Left ventricle myocardium inferior (tissue), 1 donor: ENCODE results near the gene GIMAP4. TPM values are rescaled to one million over a fixed set of nuclear protein-coding genes. Genes with fewer than 3 reads are reported as not detected.
A peak's percentile ranks its signal among the peaks of the same experiment; 100 is the strongest.

ENCODE experiments used
- DNase-seq: peaks from one replicate; pipeline ENCODE4 v3.0.0-alpha.2; 2020
- H3K27ac ChIP-seq: fragments of 200-600 bp; replicated peaks from 2 replicates; pipeline ENCODE4 v1.8.0; 2021
- H3K27me3 ChIP-seq: fragments of 200-600 bp; 2 replicates; pipeline ENCODE4 v1.8.0; 2021; ENCODE audit warnings: low read depth
- H3K36me3 ChIP-seq: fragments of 200-600 bp; 2 replicates; pipeline ENCODE4 v1.8.0; 2021
- H3K4me1 ChIP-seq: fragments of 200-600 bp; 2 replicates; pipeline ENCODE4 v1.8.0; 2021
- H3K4me3 ChIP-seq: fragments of 200-600 bp; 2 replicates; pipeline ENCODE4 v1.8.0; 2021; ENCODE audit warnings: mild to moderate bottlenecking, moderate library complexity
- H3K9me3 ChIP-seq: fragments of 200-600 bp; replicated peaks from 2 replicates; pipeline ENCODE4 v1.8.0; 2021
- CTCF ChIP-seq: fragments of 200-600 bp; IDR thresholded peaks from 2 replicates; pipeline ENCODE4 v1.8.0; 2021; ENCODE audit warnings: antibody characterized with exemption, mild to moderate bottlenecking, borderline replicate concordance
- intact Hi-C: fragments of 100-400 bp; cut with micrococcal nuclease; formaldehyde crosslinking; loops from one replicate; pipeline ENCODE4 v1.11.0; 2022
- total RNA-seq: library from RNA; stranded (reverse); fragmentation: NEBNext Ultra II Directional; extraction: Animal tissue kit (Norgen Biotek cat#: 25700); gene quantifications from one replicate; pipeline ENCODE4 v1.2.1, GENCODE V29; 2021
- donor health status: DM: no; HTN: yes; CAD: no; lungs with severe emphysema.

GIMAP4 gene
- total RNA-seq, 1 donor from 2014 or later: 31.2 TPM

GRCh38 chr7:150580638-150581394 lies 13.6 kb downstream of the GIMAP4 start:
- Histone ChIP-seq H3K27ac (no peak overlapping the region), H3K36me3 (peaks cover 3% of the 10 kb centered on the region), H3K27me3 (no peaks in the 10 kb centered on the region), H3K4me3 (no peak overlapping the region), H3K9me3 (peaks cover 22% of the 10 kb centered on the region), H3K4me1 (peaks cover 21% of the 10 kb centered on the region)
- no peak for DNase-seq
- no peak for TF ChIP-seq CTCF
- intact Hi-C loops: no loop called here

GRCh38 chr7:150585199-150585598 lies 18.0 kb downstream of the GIMAP4 start:
- intact Hi-C loops: no loop called here
- no peak for TF ChIP-seq CTCF
- Histone ChIP-seq H3K27ac (peak overlapping the region; percentile 90), H3K36me3 (no peaks in the 10 kb centered on the region), H3K4me1 (peaks cover 40% of the 10 kb centered on the region), H3K4me3 (no peak overlapping the region), H3K9me3 (peaks cover 12% of the 10 kb centered on the region), H3K27me3 (no peaks in the 10 kb centered on the region)
- DNase-seq: no peak

GRCh38 chr7:150586068-150586784 lies 19.0 kb downstream of the GIMAP4 start:
- Histone ChIP-seq H3K27me3 (no peaks in the 10 kb centered on the region), H3K4me1 (peaks cover 40% of the 10 kb centered on the region), H3K27ac (peak overlapping the region; percentile 90), H3K36me3 (no peaks in the 10 kb centered on the region), H3K9me3 (peaks cover 5% of the 10 kb centered on the region), H3K4me3 (no peak overlapping the region)
- TF ChIP-seq CTCF: no peak
- intact Hi-C loops: no loop called here
- no peak for DNase-seq

GRCh38 chr7:150586785-150587152 lies 19.6 kb downstream of the GIMAP4 start:
- TF ChIP-seq CTCF: no peak
- H3K36me3 ChIP-seq: no peaks in the 10 kb centered on the region
- intact Hi-C loops: no loop called here
- H3K27me3 ChIP-seq: no peaks in the 10 kb centered on the region
- H3K27ac ChIP-seq: peak overlapping the region; percentile 90
- H3K4me1 ChIP-seq: peaks cover 40% of the 10 kb centered on the region
- H3K9me3 ChIP-seq: peaks cover 8% of the 10 kb centered on the region
- H3K4me3 ChIP-seq: no peak overlapping the region
- no peak for DNase-seq

GRCh38 chr7:150587551-150587950 lies 20.4 kb downstream of the GIMAP4 start:
- DNase-seq: no peak
- Histone ChIP-seq H3K4me3 (no peak overlapping the region), H3K4me1 (peaks cover 40% of the 10 kb centered on the region), H3K27me3 (no peaks in the 10 kb centered on the region), H3K27ac (peak overlapping the region; percentile 90), H3K9me3 (peaks cover 16% of the 10 kb centered on the region), H3K36me3 (no peaks in the 10 kb centered on the region)
- intact Hi-C loops: no loop called here
- TF ChIP-seq CTCF: no peak
